GM21360 (cell line): Measurements from ENCODE around the gene SLC24A5.

Source experiments
- ATAC-seq: cut with Tn5 transposase; IDR thresholded peaks from one replicate; pipeline ENCODE4 v1.9.1; 2021; ENCODE audit warnings: mild to moderate bottlenecking, moderate library complexity; ENCODE audit not compliant: unreplicated experiment

SLC24A5 gene

GRCh38 chr15:48120745-48121144, at the start of gene SLC24A5:
SLC24A5 (plus strand) TSS chr15:48120990; CDS start chr15:48121045, 55 bp downstream.
- no peak for ATAC-seq

- no peak for ATAC-seq
These were observed 47.8 kb upstream of the SLC24A5 start for GRCh38 chr15:48072941-48073340.

- ATAC-seq = no peak
These were observed 46.9 kb upstream of the SLC24A5 start for GRCh38 chr15:48073881-48074280.

- no peak for ATAC-seq
These were observed 44.3 kb upstream of the SLC24A5 start for GRCh38 chr15:48076454-48076853.

- ATAC-seq = no peak
These were observed 43.1 kb upstream of the SLC24A5 start for GRCh38 chr15:48077616-48078184.

GRCh38 chr15:48084759-48085590, 35.8 kb upstream of the SLC24A5 start:
- no peak for ATAC-seq

- ATAC-seq = no peak
These were observed 35.2 kb upstream of the SLC24A5 start for GRCh38 chr15:48085591-48085930.

- ATAC-seq = no peak
These were observed 34.7 kb upstream of the SLC24A5 start for GRCh38 chr15:48086133-48086532.

- ATAC-seq = no peak
These were observed 34.2 kb upstream of the SLC24A5 start for GRCh38 chr15:48086576-48086975.

GRCh38 chr15:48087844-48088243, 32.9 kb upstream of the SLC24A5 start:
- ATAC-seq = no peak

GRCh38 chr15:48089702-48090101, 31.1 kb upstream of the SLC24A5 start:
- ATAC-seq = no peak

GRCh38 chr15:48090115-48090514, 30.7 kb upstream of the SLC24A5 start:
- ATAC-seq = no peak

- ATAC-seq = no peak
These were observed 30.1 kb upstream of the SLC24A5 start for GRCh38 chr15:48090666-48091065.

GRCh38 chr15:48091522-48091921, 29.3 kb upstream of the SLC24A5 start:
- ATAC-seq = no peak

GRCh38 chr15:48096355-48096786, 24.4 kb upstream of the SLC24A5 start:
- ATAC-seq = no peak

- ATAC-seq = no peak
These were observed 24.0 kb upstream of the SLC24A5 start for GRCh38 chr15:48096813-48097212.

- ATAC-seq = no peak
These were observed 23.5 kb upstream of the SLC24A5 start for GRCh38 chr15:48097264-48097663.

- ATAC-seq = no peak
These were observed 19.3 kb upstream of the SLC24A5 start for GRCh38 chr15:48101376-48101961.

GRCh38 chr15:48102167-48102566, 18.6 kb upstream of the SLC24A5 start:
- ATAC-seq = no peak

GRCh38 chr15:48103647-48104046, 17.1 kb upstream of the SLC24A5 start:
- no peak for ATAC-seq

- ATAC-seq = no peak
These were observed 14.9 kb upstream of the SLC24A5 start for GRCh38 chr15:48105936-48106335.

- ATAC-seq = no peak
These were observed 11.6 kb upstream of the SLC24A5 start for GRCh38 chr15:48109212-48109611.
